Endothelial cell (in vitro differentiated cells): ENCODE data around the gene MRPL28. TPM values are rescaled to one million over a fixed set of nuclear protein-coding genes. Genes with fewer than 3 reads are reported as not detected.
"Not testable (repeated sequence)": the region's sequence is repeated elsewhere in the genome, so short reads cannot be mapped to it uniquely, and the experiment has no call there.

ENCODE experiments used
- DNase-seq: peaks from one replicate; pipeline ENCODE4 v3.0.0; 2021; ENCODE audit warnings: low spot score
- H3K27ac Mint-ChIP-seq: one replicate; pipeline ENCODE4 v1.8.0; 2021; ENCODE audit warnings: mixed read lengths, inconsistent platforms; ENCODE audit not compliant: unreplicated experiment
- H3K27me3 Mint-ChIP-seq: one replicate; pipeline ENCODE4 v1.8.0; 2021; ENCODE audit warnings: mild to moderate bottlenecking, moderate library complexity, mixed read lengths, inconsistent platforms; ENCODE audit not compliant: unreplicated experiment
- H3K36me3 Mint-ChIP-seq: one replicate; pipeline ENCODE4 v1.8.0; 2021; ENCODE audit warnings: mild to moderate bottlenecking, low read depth, mixed read lengths, inconsistent platforms; ENCODE audit not compliant: unreplicated experiment
- H3K4me1 Mint-ChIP-seq: one replicate; pipeline ENCODE4 v1.8.0; 2021; ENCODE audit warnings: mild to moderate bottlenecking, mixed read lengths, inconsistent platforms; ENCODE audit not compliant: unreplicated experiment
- H3K4me3 Mint-ChIP-seq: one replicate; pipeline ENCODE4 v1.8.0; 2021; ENCODE audit warnings: mild to moderate bottlenecking, mixed read lengths, inconsistent platforms; ENCODE audit not compliant: unreplicated experiment
- H3K9me3 Mint-ChIP-seq: one replicate; pipeline ENCODE4 v1.8.0; 2021; ENCODE audit warnings: mixed read lengths, inconsistent platforms; ENCODE audit not compliant: unreplicated experiment
- CTCF ChIP-seq: fragments of 200-600 bp; sonication (generic); IDR thresholded peaks from one replicate; pipeline ENCODE4 v1.5.0; 2021; ENCODE audit warnings: antibody characterized with exemption; ENCODE audit not compliant: unreplicated experiment
- total RNA-seq: library from RNA; stranded (reverse); fragmentation: NEBNext Ultra II Directional; extraction: Animal tissue kit (Norgen Biotek cat#: 25700); gene quantifications from one replicate; pipeline ENCODE4 v1.2.1, GENCODE V29; 2021; ENCODE audit not compliant: unreplicated experiment

Gene MRPL28
- total RNA-seq, 1 donor from 2014 or later, result 70.8 TPM

GRCh38 chr16:346587-346986 is 23.8 kb downstream of the MRPL28 start:
- H3K27me3 Mint-ChIP-seq, result peaks cover under 1% of the 10 kb centered on the region
- no peaks in the 10 kb centered on the region for H3K9me3 Mint-ChIP-seq
- H3K27ac Mint-ChIP-seq, result no peak overlapping the region
- DNase-seq, result no peak
- no peak for TF ChIP-seq CTCF
- no peak overlapping the region for H3K4me3 Mint-ChIP-seq
- H3K4me1 Mint-ChIP-seq, result peaks cover under 1% of the 10 kb centered on the region
- peaks cover 27% of the 10 kb centered on the region for H3K36me3 Mint-ChIP-seq

- Mint-ChIP-seq H3K27me3 (no peaks in the 10 kb centered on the region), H3K4me3 (no peak overlapping the region), H3K9me3 (no peaks in the 10 kb centered on the region), H3K27ac (no peak overlapping the region), H3K36me3 (peaks cover 26% of the 10 kb centered on the region), H3K4me1 (no peaks in the 10 kb centered on the region)
- no peak for DNase-seq
- TF ChIP-seq CTCF, result no peak
Measured at GRCh38 chr16:345772-346171, 24.6 kb downstream of the MRPL28 start.

- no peak overlapping the region for H3K4me3 Mint-ChIP-seq
- DNase-seq, result no peak
- H3K27me3 Mint-ChIP-seq, result no peaks in the 10 kb centered on the region
- no peaks in the 10 kb centered on the region for H3K4me1 Mint-ChIP-seq
- peaks cover 23% of the 10 kb centered on the region for H3K36me3 Mint-ChIP-seq
- no peak overlapping the region for H3K27ac Mint-ChIP-seq
- TF ChIP-seq CTCF, result no peak
- H3K9me3 Mint-ChIP-seq, result no peaks in the 10 kb centered on the region
Measured at GRCh38 chr16:342455-343213, 27.7 kb downstream of the MRPL28 start.

- not testable (repeated sequence) for H3K4me1 Mint-ChIP-seq, H3K9me3 Mint-ChIP-seq, H3K27me3 Mint-ChIP-seq, H3K27ac Mint-ChIP-seq, DNase-seq
- peak overlapping the region; percentile 43 for H3K4me3 Mint-ChIP-seq
- peaks cover 23% of the 10 kb centered on the region for H3K36me3 Mint-ChIP-seq
Measured at GRCh38 chr16:341974-342336, 28.4 kb downstream of the MRPL28 start.

GRCh38 chr16:341095-341973 is 29.0 kb downstream of the MRPL28 start:
- H3K4me3 Mint-ChIP-seq, result peak overlapping the region; percentile 43
- H3K27me3 Mint-ChIP-seq, H3K9me3 Mint-ChIP-seq, H3K27ac Mint-ChIP-seq, DNase-seq, H3K4me1 Mint-ChIP-seq: not testable (repeated sequence)
- H3K36me3 Mint-ChIP-seq, result peaks cover 20% of the 10 kb centered on the region
